ENCODE results near the gene CCDC116.
A peak's percentile ranks its signal among the peaks of the same experiment; 100 is the strongest.
"Not testable (repeated sequence)": the region's sequence is repeated elsewhere in the genome, so short reads cannot be mapped to it uniquely, and the experiment has no call there.

CCDC116 gene

DNA sequence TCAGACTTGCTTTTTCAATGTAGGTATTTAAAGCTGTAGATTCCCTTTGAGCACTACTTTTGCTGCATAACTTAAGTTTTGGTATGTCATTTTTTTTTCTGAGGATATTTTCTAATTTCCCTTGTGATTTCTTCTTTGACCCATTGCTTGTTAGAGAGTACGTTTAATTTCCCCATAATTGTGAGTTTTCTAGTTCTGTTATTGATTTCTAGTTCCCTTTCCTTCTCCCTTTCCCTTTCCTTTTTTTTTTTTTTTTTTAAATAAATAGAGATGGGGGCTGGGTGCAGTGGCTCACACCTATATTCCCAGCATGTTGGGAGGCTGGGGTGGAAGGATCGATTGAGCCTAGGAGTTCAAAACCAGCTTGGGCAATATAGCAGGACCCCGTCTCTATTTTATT, 34.3 kb upstream of the CCDC116 start:
- Histone ChIP-seq H3K4me3 (no peak overlapping the region), H3K27me3 (ENCODE audit: low read depth) (no peaks in the 10 kb centered on the region), H3K4me1 (no peaks in the 10 kb centered on the region; the same call in 1 of the 2 replicates), H3K36me3 (replicated peaks) (peaks cover 49% of the 10 kb centered on the region), H3K9me3 (no peaks in the 10 kb centered on the region)
- in situ Hi-C loops (cut with MboI; ENCODE audit: low sequenced_read_pairs) = no loop called here
- DNase-seq (ENCODE audit: low spot score in 2 of 2) = no peak

DNA sequence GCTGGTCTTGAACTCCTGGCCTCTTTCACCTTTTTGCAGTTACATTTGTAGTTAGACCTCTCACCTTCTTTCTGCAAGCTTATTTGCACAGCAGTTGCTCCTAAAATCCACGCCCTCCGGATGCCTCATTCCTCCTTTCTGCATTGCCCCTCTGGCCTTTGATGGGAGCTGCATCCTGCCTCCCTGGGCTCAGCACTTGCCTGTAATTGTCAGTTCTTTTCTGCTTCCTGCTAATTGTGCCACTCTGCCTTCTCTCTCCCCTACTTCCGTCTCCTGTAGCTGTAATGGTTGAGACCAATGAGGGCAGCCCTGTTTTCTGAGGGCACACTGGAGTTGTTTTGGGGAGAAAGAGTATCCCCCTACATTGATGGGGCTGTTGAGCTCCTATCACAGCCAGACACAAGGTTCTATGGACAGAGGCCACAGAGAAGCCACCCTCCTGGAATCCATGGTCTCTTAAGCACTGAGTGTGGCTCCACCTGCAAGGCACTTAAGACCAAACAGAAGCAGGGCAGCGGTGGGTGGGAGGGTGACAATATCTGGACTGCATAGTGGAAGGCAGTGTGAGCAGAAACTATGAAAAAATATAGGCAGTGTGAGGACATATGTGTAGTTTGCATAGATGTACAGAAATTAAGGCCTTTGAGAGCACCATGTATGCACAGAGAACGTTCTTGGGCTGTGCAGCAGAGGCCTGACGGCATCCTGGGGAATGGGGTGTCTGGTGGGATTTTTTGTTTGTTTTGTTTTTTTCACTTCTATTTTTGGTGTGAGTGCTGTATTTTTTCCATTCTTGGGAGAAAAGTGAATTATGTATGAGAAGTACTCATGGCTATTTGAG, 33.3 kb upstream of the CCDC116 start:
- no peak for DNase-seq (ENCODE audit: low spot score in 2 of 2)
- no peaks in the 10 kb centered on the region for H3K9me3 ChIP-seq
- H3K4me3 ChIP-seq = no peak overlapping the region
- H3K36me3 ChIP-seq (replicated peaks) = peaks cover 43% of the 10 kb centered on the region
- H3K4me1 ChIP-seq = peaks cover 4% of the 10 kb centered on the region
- in situ Hi-C loops (cut with MboI; ENCODE audit: low sequenced_read_pairs) = no loop called here
- H3K27me3 ChIP-seq (ENCODE audit: low read depth) = no peaks in the 10 kb centered on the region

DNA sequence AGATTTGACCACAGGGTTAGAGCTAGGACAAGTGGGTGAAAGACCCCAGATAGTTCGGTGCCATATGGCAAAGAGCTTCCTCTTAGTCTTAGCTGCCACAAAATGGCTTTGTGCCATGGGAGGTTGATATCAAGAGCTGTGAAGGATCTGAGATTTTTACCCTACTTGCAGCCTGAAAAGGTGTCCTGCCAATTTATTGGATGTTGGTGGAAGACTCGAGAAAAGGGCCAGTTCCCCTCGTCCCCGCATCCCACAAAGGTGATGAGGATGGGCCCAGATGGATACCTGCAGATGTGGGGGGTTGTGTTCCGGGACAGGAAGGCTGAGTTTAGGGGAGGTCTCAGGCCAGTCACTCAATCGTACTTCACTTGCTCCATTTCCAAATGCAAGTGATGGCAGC, 30.0 kb upstream of the CCDC116 start:
- Histone ChIP-seq H3K36me3 (replicated peaks) (peaks cover 18% of the 10 kb centered on the region), H3K27me3 (ENCODE audit: low read depth) (no peaks in the 10 kb centered on the region), H3K4me1 (peaks cover 5% of the 10 kb centered on the region), H3K4me3 (no peak overlapping the region), H3K9me3 (no peaks in the 10 kb centered on the region)
- in situ Hi-C loops (cut with MboI; ENCODE audit: low sequenced_read_pairs) = loop anchor here (5.0 to 10.0 kb wide), 2 partner anchors 55 to 82 kb away; no protein-coding TSS in a partner anchor
- no peak for DNase-seq (ENCODE audit: low spot score in 2 of 2)

DNA sequence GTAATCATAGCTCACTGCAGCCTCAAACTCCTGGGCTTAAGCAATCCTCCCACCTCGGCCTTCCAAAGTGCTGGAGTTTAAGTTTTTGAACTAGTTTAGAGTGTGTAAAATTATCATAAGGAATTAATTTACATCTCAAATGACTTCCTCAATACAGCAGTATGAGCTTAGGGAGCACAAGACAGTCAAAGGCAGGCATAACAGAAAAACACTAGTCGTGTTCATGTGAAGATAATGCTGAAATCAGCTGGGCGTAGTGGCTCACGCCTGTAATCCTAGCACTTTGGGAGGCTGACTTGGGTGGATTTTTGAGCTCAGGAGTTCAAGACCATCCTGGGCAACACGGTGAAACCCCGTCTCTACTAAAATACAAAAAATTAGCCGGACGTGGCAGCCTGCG, 28.6 kb upstream of the CCDC116 start:
- Histone ChIP-seq H3K9me3 (no peaks in the 10 kb centered on the region), H3K36me3 (replicated peaks) (peaks cover 18% of the 10 kb centered on the region), H3K4me3 (no peak overlapping the region), H3K4me1 (peaks cover 5% of the 10 kb centered on the region), H3K27me3 (ENCODE audit: low read depth) (no peaks in the 10 kb centered on the region)
- in situ Hi-C loops (cut with MboI; ENCODE audit: low sequenced_read_pairs) = loop anchor here (5.0 to 10.0 kb wide), 2 partner anchors 53 to 81 kb away; no protein-coding TSS in a partner anchor
- DNase-seq (ENCODE audit: low spot score in 2 of 2) = peak in 1 of 2 experiments; percentile 23

DNA sequence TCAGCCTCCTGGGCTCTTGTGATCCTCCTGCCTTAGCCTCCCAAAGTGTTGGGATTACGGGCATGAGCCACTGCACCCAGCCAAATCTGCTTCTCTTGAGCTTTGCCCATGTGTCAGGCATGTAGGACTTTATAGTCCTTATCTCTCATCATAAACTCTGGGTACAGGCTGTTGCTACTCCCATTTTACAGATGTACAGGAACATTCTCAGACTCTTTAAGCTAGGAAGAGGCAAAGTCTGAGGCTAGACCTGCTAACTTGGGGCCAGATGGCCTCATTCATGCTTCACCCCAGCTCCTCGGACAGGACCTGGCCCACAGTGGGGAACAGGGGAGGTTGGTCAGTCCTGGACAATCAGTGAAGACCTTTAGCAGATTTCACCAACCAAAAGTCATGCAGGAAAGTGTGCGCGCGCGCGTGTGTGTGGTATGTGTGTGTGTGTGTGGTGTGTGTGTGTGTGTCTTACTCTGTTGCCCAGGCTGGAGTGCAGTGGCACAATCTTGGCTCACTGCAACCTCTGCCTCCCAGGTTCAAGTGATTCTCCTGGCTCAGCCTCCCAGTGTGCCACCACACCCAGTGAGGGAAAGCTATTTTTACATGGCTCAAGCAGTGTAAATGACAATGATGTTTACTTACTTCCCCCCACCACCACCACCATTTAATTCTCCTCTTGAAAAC, 26.5 kb upstream of the CCDC116 start:
- H3K4me1 ChIP-seq = peaks cover 5% of the 10 kb centered on the region
- no peak overlapping the region for H3K4me3 ChIP-seq
- peaks cover 38% of the 10 kb centered on the region for H3K36me3 ChIP-seq (replicated peaks)
- no peaks in the 10 kb centered on the region for H3K27me3 ChIP-seq (ENCODE audit: low read depth)
- in situ Hi-C loops (cut with MboI; ENCODE audit: low sequenced_read_pairs) = loop anchor here (10.0 kb wide), 1 partner anchor 79 kb away; no protein-coding TSS in a partner anchor
- no peak for DNase-seq (ENCODE audit: low spot score in 2 of 2)
- H3K9me3 ChIP-seq = no peaks in the 10 kb centered on the region

DNA sequence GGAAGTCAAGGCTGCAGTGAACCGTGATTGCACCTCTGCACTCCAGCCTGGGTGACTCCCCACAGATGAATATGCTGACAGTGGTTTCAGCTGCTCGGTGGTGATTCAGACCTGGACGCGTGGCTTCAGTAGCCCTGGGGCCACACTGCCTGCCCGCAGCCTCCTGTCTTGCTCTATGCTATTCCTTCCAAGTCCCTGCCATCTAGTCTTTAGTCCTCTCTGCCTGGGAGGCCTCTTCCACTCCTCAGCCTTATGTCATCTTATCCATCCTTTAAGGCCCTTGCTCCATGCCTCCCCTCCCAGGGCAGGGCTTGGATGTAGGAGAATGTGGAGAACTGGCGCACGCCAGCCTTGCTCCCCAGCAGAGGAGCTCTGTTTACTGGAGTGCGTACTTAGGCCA, 25.8 kb upstream of the CCDC116 start:
- Histone ChIP-seq H3K4me1 (peaks cover 5% of the 10 kb centered on the region), H3K36me3 (replicated peaks) (peaks cover 46% of the 10 kb centered on the region), H3K27me3 (ENCODE audit: low read depth) (no peaks in the 10 kb centered on the region), H3K4me3 (no peak overlapping the region), H3K9me3 (no peaks in the 10 kb centered on the region)
- in situ Hi-C loops (cut with MboI; ENCODE audit: low sequenced_read_pairs) = loop anchor here (10.0 kb wide), 1 partner anchor 78 kb away; no protein-coding TSS in a partner anchor
- DNase-seq (ENCODE audit: low spot score in 2 of 2) = no peak

DNA sequence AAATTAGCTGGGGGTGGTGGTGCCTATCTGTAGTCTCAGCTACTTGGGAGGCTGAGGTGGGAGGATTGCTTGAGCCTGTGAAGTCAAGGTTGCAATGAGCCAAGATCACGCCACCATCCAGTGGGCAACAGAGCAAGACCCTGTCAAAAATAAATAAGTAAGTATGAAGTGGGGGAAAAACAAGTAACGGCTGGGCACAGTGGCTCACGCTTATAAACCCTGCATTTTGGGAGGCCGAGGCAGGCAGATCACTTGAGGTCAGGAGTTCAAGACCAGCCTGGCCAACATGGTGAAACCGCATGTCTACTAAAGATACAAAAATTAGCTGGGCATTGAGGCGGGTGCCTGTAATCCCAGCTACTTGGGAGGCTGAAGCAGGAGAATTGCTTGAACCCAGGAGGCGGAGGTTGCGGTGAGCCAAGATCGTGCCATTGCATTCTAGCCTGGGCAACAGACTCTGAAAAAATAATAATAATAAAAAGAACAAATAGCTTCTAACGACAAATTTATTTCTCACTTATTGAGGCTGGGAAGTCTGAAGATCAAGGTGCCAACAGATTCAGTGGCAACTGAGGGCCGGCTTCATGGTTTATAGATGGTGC, 22.9 kb upstream of the CCDC116 start:
- not testable (repeated sequence) for DNase-seq (ENCODE audit: low spot score in 2 of 2); H3K4me3 ChIP-seq; H3K9me3 ChIP-seq; H3K4me1 ChIP-seq; H3K27me3 ChIP-seq (ENCODE audit: low read depth)
- in situ Hi-C loops (cut with MboI; ENCODE audit: low sequenced_read_pairs) = loop anchor here (10.0 kb wide), 1 partner anchor 75 kb away; no protein-coding TSS in a partner anchor
- peaks cover 54% of the 10 kb centered on the region for H3K36me3 ChIP-seq (replicated peaks)

DNA sequence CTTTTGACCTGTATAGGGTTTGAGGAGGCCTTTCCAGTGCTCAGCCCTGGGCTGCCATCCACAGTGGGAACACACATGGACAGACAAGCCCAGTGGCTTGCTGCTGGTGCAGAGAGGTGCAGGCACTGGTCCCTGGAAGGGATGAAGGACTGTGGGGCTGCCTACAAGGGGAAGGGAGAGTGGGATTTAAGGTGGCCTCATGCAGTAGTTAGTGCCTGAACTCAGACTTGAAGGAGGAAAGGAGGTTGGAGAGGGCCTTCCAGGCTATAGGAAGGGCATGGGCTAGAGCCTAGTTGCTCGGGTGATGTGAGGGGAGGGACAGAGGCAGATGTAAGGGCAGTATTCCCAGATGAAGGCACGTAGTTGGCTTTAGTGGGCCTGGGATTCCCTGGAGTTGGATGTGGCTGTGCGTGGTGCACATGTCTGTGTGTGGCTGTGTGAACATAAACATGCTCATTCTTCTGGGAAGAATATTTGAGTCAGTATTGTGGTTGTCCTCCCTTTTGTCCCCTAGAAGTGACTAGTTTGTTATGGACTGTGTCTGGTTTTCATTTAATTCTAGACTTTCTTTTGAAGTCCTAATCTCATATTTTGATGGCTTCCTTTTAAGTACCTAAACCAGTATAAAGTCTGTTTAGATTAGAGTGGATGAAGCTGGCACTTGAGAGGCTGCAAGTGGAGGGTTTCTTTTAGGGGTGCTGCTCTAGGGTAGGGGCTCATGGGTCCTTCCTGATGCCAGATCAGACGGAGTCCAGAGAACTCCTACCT, 21.2 kb upstream of the CCDC116 start:
- no peaks in the 10 kb centered on the region for H3K27me3 ChIP-seq (ENCODE audit: low read depth)
- H3K4me1 ChIP-seq = no peaks in the 10 kb centered on the region
- in situ Hi-C loops (cut with MboI; ENCODE audit: low sequenced_read_pairs) = no loop called here
- no peak overlapping the region for H3K4me3 ChIP-seq
- no peaks in the 10 kb centered on the region for H3K9me3 ChIP-seq
- H3K36me3 ChIP-seq (replicated peaks) = peaks cover 52% of the 10 kb centered on the region
- DNase-seq (ENCODE audit: low spot score in 2 of 2) = no peak

DNA sequence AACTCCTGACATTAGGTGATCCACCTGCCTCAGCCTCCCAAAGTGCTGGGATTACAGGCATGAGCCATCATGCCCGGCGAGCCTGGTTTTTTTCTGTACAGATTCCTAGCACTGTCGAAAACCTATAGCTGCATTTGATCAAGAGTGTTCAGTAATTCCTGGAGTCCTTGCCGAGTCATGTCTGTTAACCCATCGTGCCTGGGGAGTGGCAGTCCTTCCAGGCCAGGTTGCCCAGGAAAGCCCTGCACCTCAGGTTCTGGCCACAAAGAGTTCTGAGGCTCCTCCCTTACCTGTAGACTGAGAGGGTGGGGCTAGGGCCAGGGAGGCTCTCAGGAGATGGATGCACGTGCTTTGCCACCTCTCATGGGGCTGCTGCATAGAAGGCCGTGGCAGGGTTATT, 19.7 kb upstream of the CCDC116 start:
- H3K4me3 ChIP-seq = no peak overlapping the region
- DNase-seq (ENCODE audit: low spot score in 2 of 2) = no peak
- in situ Hi-C loops (cut with MboI; ENCODE audit: low sequenced_read_pairs) = no loop called here
- no peaks in the 10 kb centered on the region for H3K9me3 ChIP-seq
- H3K4me1 ChIP-seq = no peaks in the 10 kb centered on the region
- no peaks in the 10 kb centered on the region for H3K27me3 ChIP-seq (ENCODE audit: low read depth)
- peaks cover 52% of the 10 kb centered on the region for H3K36me3 ChIP-seq (replicated peaks)

DNA sequence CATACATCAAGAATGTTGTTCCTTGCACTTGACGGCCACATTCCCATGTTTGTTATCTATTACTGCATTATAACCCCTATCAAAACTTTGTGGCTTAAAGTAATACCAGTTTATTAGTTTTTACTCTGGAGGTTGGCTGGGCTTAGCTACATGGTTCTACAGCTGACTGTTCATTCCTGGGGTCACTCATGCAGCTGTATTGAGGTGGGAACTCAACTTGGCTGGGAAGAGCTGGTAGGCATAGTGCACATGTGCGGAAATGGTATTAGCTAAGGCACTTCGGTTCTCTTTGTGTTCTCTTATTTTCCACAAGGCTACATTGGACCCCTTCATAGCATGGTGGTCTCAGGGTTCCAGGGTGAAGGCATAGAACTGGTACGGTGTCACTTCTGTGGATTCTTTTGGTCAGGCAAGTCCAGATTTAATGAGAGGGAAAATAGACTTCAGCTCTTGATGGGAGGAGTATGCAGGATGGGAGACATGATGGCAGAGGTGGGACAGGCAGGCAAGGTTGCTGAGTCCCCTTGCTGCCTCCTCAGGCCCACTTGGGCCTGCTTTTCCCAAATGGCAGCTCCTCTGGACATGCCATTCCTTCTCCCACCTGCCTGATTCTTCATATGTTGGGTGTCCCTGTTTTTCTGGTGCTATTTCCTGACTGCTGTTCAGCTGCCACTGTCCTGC, 18.9 kb upstream of the CCDC116 start:
- Histone ChIP-seq H3K9me3 (no peaks in the 10 kb centered on the region), H3K4me3 (no peak overlapping the region), H3K36me3 (replicated peaks) (peaks cover 56% of the 10 kb centered on the region), H3K27me3 (ENCODE audit: low read depth) (no peaks in the 10 kb centered on the region), H3K4me1 (no peaks in the 10 kb centered on the region)
- DNase-seq (ENCODE audit: low spot score in 2 of 2) = no peak
- in situ Hi-C loops (cut with MboI; ENCODE audit: low sequenced_read_pairs) = no loop called here

DNA sequence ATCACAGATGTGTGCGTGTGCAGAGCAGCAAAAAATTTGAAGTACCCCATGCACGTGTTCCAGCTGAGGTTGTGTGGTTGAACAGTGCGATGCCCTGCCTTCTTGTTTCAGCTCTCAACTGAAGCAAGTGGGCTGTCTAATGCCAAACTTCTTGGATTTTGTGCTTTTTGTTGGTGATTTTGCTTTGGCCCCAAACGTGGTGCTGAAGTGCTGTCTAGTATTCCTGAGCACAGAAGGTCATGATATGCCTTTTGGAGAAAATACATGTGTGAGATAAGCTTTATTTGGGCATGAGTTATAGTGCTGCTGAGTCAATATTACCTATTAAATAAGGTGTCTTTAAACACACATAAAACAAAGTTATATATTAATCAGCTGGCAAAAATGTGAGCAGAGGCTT, 16.8 kb upstream of the CCDC116 start:
- no peak for DNase-seq (ENCODE audit: low spot score in 2 of 2)
- Histone ChIP-seq H3K4me1 (no peaks in the 10 kb centered on the region), H3K27me3 (ENCODE audit: low read depth) (no peaks in the 10 kb centered on the region), H3K4me3 (no peak overlapping the region), H3K36me3 (replicated peaks) (peaks cover 48% of the 10 kb centered on the region), H3K9me3 (no peaks in the 10 kb centered on the region)
- in situ Hi-C loops (cut with MboI; ENCODE audit: low sequenced_read_pairs) = no loop called here

DNA sequence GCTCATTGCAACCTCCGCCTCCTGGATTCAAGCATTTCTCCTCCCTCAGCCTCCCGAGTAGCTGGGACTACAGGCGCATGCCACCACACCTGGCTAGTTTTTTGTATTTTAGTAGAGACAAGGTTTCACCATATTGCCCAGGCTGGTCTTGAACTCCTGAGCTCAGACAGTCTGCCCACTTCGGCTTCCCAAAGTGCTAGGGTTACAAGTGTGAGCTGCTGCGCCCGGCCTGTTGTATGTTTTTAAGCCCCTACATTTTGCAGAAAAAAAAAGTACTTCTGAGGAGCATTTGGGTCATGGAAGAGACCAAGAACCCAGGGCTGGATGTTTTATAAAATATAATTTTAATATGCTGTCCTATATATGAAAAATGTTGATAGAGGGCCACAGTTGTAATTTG, 15.2 kb upstream of the CCDC116 start:
- peaks cover 42% of the 10 kb centered on the region for H3K36me3 ChIP-seq (replicated peaks)
- H3K4me1 ChIP-seq; DNase-seq (ENCODE audit: low spot score in 2 of 2); H3K9me3 ChIP-seq; H3K4me3 ChIP-seq; in situ Hi-C loops (cut with MboI; ENCODE audit: low sequenced_read_pairs); H3K27me3 ChIP-seq (ENCODE audit: low read depth): not testable (repeated sequence)

DNA sequence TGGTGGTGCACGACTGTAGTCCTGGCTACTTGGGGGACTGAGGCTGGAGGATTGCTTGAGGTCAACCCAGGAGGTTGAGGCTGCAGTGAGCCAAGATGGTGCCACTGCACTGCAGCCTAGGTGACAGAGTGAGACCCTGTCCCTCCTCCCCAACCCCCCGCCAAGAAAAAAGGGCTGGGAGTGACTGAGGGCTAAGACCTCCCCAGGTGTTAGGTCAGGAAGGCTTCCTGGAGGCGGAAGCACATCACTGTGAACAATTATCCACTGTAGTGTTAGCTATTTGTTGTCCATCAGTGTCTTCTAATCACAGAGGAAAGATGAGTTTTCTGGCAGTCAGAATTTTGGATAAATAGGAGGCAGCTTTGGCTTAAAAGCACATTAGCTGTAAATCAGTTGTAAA, 11.5 kb upstream of the CCDC116 start:
- no peaks in the 10 kb centered on the region; the same call in none of the 2 replicates for H3K4me1 ChIP-seq
- DNase-seq (ENCODE audit: low spot score in 2 of 2) = no peak
- no peaks in the 10 kb centered on the region for H3K27me3 ChIP-seq (ENCODE audit: low read depth)
- in situ Hi-C loops (cut with MboI; ENCODE audit: low sequenced_read_pairs) = no loop called here
- no peaks in the 10 kb centered on the region for H3K9me3 ChIP-seq
- H3K4me3 ChIP-seq = no peak overlapping the region
- peaks cover 44% of the 10 kb centered on the region for H3K36me3 ChIP-seq (replicated peaks)
